GM19452 (cell line): ENCODE data around the gene MYRF.
A peak's percentile ranks its signal among the peaks of the same experiment; 100 is the strongest.

Experiments
- ATAC-seq: cut with Tn5 transposase; IDR thresholded peaks from one replicate; pipeline ENCODE4 v1.9.1; 2021; ENCODE audit not compliant: unreplicated experiment

Gene MYRF

GRCh38 chr11:61756452-61757212 lies 4.2 kb downstream of the MYRF start:
- ATAC-seq = peak; percentile 49

GRCh38 chr11:61757213-61757862 lies 4.9 kb downstream of the MYRF start:
- ATAC-seq = no peak

GRCh38 chr11:61760946-61761345 lies 8.5 kb downstream of the MYRF start:
- no peak for ATAC-seq

GRCh38 chr11:61761440-61762222 lies 9.2 kb downstream of the MYRF start:
- ATAC-seq = no peak

GRCh38 chr11:61762223-61762615 lies 9.8 kb downstream of the MYRF start:
- no peak for ATAC-seq

GRCh38 chr11:61762798-61763197 lies 10.4 kb downstream of the MYRF start:
- no peak for ATAC-seq

- no peak for ATAC-seq
Measured at GRCh38 chr11:61763930-61764605, 11.6 kb downstream of the MYRF start.

- no peak for ATAC-seq
Measured at GRCh38 chr11:61764606-61765260, 12.3 kb downstream of the MYRF start.

- ATAC-seq = no peak
Measured at GRCh38 chr11:61765550-61766253, 13.3 kb downstream of the MYRF start.

GRCh38 chr11:61766353-61766841 lies 14.0 kb downstream of the MYRF start:
- ATAC-seq = no peak

GRCh38 chr11:61768376-61769076 lies 16.1 kb downstream of the MYRF start:
- ATAC-seq = no peak

GRCh38 chr11:61769169-61769920 lies 16.9 kb downstream of the MYRF start:
- no peak for ATAC-seq

GRCh38 chr11:61769946-61770683 lies 17.7 kb downstream of the MYRF start:
- ATAC-seq = no peak

- no peak for ATAC-seq
Measured at GRCh38 chr11:61771195-61771894, 18.9 kb downstream of the MYRF start.

- no peak for ATAC-seq
Measured at GRCh38 chr11:61771985-61772455, 19.6 kb downstream of the MYRF start.

- ATAC-seq = no peak
Measured at GRCh38 chr11:61773356-61773755, 20.9 kb downstream of the MYRF start.

- ATAC-seq = no peak
Measured at GRCh38 chr11:61773809-61774208, 21.4 kb downstream of the MYRF start.
